HG02840 (cell line): ENCODE results near the gene AMD1.
"Not testable (repeated sequence)": the region's sequence is repeated elsewhere in the genome, so short reads cannot be mapped to it uniquely, and the experiment has no call there.

Source experiments
- ATAC-seq: cut with Tn5 transposase; IDR thresholded peaks from one replicate; pipeline ENCODE4 v1.9.1; 2021; ENCODE audit warnings: mild to moderate bottlenecking, moderate library complexity, moderate number of reproducible peaks; ENCODE audit not compliant: unreplicated experiment, low FRiP score

AMD1 gene

GRCh38 chr6:110873981-110874879, at the start of gene AMD1:
TSS of gene AMD1 (plus strand) at chr6:110874785. CDS start at chr6:110875106, 321 bp downstream.
- peak; percentile 75 for ATAC-seq

DNA sequence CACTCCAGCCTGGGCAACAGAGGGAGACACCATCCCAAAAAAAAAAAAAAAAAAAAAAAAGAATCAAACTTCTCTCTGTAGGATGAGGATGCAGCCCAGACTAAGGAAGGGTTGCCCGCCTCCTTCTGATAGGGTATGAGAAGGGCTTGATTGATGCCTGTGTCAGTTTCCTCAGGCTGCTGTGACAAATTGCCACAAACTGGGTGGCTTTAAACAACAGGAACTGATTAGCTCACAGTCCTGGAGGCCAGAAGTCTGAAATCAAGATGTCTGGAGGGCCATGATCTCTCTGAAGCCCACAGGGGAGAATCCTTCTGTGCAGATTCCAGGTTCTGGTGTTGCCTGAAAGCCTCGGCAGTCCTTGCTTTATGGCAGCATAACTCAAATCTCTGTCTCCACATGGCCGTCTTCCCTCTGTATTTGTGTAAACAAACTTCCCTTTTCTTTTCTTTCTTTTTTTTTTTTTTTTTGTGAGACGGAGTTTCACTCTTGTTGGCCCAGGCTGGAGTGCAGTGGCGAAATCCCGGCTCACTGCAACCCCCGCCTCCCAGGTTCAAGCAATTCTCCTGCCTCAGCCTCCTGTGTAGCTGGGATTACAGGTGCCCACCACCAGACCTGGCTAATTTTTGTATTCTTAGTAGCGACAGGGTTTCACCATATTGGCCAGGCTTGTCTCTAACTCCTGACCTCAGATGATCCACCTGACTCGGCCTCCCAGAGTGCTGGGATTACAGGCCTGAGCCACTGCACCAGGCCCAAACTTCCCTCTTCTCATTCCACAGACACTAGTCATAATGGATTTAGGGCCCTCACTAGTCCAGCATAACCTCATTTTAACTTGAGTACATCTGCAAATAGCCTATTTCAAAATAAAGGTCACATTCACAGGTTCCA, 48.1 kb upstream of the AMD1 start:
- ATAC-seq = no peak

DNA sequence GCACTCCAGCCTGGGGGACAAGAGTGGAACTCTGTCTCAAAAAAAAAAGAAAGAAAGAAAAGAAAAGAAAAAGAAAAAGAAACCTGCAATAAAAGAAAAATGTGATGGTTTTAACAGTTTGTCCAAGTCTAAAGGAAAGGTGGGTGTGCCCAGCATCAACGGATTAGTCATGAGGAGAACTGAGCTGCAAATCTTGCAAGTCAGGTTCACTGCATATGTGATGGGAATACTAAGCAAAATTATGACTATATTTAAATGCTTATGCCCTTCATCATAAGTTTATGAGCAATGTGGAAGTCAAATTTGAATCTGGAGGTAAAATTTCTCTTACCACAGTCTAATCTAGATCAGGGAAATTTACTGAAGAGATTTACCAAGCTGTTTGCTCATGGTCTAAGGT, 46.2 kb upstream of the AMD1 start:
- no peak for ATAC-seq

GRCh38 chr6:110831405-110831804, 43.2 kb upstream of the AMD1 start:
- no peak for ATAC-seq

- ATAC-seq = no peak
Observed at GRCh38 chr6:110833831-110834230, 40.8 kb upstream of the AMD1 start.

- not testable (repeated sequence) for ATAC-seq
Observed at GRCh38 chr6:110835751-110836150, 38.8 kb upstream of the AMD1 start.

DNA sequence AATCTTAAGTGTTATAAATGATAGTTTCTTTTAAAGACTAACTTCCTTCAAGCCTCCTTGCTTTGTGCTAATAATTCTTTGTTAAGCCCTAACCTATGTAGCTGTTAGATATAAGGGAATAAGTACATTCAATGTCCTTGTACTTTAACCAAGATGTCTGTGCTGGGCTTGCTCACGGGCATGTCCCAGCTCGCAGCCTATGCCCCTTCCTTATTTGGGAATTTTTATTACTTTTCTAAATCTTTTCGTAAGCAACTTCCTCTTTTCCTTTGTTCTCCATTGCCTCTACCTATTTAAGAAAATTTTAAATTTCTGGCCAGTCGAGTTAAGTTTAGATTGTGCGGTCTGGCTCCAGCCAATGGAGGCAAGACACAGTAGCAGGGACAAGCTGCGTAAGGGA, 33.3 kb upstream of the AMD1 start:
- ATAC-seq = no peak

DNA sequence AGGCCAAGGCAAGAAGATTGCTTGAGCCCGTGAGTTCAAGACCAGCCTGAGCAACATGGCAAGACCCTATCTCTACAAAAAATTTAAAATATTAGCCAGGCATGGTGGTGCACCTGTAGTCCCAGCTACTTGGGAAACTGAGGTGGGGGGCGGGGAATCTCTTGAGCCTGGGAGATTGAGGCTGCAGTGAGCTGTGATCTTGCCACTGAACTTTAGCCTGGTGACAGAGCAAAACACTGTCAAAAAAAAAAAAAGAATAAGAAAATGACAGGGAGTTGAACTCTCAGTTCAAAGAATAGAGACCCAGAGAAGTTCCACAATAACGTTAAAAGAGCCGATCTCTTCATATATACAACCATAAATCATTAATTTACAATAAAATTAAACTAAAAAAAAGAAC, 24.8 kb upstream of the AMD1 start:
- ATAC-seq = no peak

DNA sequence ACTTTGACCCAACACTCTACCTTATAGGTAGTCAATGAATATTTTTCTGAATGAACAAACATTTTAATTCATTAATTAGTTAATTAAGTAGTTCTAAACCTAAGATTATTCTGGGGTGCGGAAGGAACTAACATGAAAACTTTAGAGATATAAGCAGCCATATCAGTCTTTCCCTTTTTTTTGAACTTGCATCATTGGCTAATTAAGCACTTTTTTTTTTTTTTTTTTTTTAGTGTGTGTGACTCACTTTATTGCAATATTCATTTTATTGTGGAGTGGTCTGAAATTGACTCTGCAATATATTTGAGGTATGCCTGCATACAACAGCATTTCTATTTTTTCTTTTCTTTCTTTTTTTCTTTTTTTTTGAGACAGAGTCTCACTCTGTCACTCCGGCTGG, 21.8 kb upstream of the AMD1 start:
- no peak for ATAC-seq

- ATAC-seq = no peak
Observed at GRCh38 chr6:110853754-110854477, 20.7 kb upstream of the AMD1 start.

DNA sequence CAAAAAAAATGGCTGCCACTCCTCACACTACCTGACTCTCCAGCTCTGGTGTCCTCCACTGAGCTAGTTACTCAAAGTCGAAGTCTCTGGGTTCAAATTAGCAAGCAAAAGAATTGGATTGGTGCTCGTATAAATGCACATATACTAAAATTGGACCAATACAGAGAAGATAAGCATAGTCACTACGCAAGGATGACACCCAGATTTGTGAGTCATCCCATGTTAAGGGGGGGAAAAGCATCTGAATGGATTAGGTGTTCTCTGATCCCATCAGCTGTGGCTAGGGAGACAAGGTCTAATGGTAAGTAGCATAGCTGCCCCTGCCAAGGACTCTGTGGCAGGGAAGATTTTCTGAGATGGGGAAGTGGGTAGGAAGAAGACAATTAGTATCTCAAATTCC, 18.3 kb upstream of the AMD1 start:
- ATAC-seq = no peak

DNA sequence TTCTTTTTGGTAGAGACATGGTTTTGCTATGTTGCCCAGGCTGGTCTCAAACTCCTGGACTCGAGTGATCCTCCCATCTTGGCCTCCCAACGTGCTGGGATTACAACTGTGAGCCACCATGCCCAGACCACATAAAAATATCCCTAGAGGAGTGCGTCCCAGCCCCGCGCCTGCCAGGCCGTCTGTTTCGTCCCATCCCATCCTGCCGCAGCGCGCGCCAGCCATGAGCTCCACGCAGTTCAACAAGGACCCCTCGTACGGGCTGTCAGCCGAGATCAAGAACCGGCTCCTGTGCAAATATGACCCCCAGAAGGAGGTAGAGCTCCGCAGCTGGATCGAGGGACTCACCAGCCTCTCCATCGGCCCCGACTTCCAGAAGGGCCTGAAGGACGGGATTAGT, 16.6 kb upstream of the AMD1 start:
- no peak for ATAC-seq

GRCh38 chr6:110858562-110859214, 15.9 kb upstream of the AMD1 start:
- ATAC-seq = no peak

- ATAC-seq = no peak
Observed at GRCh38 chr6:110859335-110859792, 15.2 kb upstream of the AMD1 start.

DNA sequence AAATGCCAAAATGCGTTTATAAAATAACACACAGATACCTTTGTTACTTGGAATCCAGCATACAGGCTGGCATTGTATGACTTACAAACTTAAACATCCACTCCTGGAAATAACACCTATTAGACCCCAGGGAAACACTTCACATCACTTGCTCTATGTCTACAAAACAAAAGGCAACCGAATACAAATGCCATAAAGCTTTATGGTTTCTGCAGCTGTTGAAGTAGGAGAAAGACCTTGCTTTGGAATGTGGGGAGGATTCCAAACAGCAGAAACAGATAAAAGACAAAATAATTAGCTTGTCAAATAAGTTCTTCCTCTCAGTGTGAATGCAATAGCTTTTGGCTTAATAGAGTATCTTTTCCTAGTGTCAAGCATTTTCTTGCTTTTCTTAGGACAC, 9.8 kb upstream of the AMD1 start:
- ATAC-seq = no peak

GRCh38 chr6:110874880-110875547, 429 bp downstream of the AMD1 start:
- peak; percentile 12 for ATAC-seq

DNA sequence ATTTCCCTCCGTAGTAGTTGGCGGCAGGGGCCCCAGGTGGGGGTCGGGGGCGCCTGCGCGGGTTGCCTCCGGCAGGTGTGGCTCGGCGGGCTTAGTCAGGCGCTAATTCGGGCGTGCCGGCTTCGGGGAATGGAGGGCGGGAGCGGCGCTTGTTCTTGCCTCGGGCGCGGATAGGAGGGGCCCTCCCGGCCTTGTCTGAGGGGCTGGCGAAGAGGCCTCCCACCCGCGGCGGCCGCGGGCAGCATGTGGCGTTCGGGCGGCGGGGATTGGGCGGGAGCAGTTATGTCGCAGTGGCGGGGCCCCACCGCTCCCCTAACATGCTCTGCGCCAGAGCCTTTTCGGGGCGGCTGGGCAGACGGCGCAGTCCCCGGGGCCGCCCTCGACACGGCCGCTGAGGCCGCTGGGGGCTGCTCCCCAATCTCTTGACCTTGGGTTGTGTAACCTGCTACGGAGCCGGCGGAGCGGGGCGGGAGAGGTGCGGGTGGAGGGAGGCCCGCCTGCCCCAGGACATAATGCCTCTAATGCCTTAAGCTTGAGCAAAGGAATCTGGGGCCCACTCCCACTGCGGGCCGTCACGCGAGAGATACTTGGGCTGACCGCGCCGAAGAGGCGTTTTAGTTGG, 1.1 kb downstream of the AMD1 start:
- peak; percentile 18 for ATAC-seq

- ATAC-seq = no peak
Observed at GRCh38 chr6:110876170-110876773, 1.7 kb downstream of the AMD1 start.
